ENCODE data around the gene SMC6. TPM values are rescaled to one million over a fixed set of nuclear protein-coding genes. Genes with fewer than 3 reads are reported as not detected.

SMC6 gene
- total RNA-seq, 2 donors from 2014 or later, result 8.8 to 36.1 TPM

- Histone ChIP-seq H3K27ac (no peak overlapping the region), H3K36me3 (no peaks in the 10 kb centered on the region), H3K9me3 (no peaks in the 10 kb centered on the region), H3K27me3 (replicated peaks; ENCODE audit: insufficient read depth) (no peaks in the 10 kb centered on the region), H3K4me3 (no peak overlapping the region), H3K4me1 (replicated peaks) (no peaks in the 10 kb centered on the region)
- TF ChIP-seq POLR2A (IDR thresholded peaks at IDR 0.05) (no peak), CTCF (IDR thresholded peaks at IDR 0.05) (no peak), POLR2AphosphoS5 (IDR thresholded peaks at IDR 0.05) (no peak)
- whole genome bisulfite sequencing, result 87% methylated on average over 6 of the region's 6 CpGs
- no peak for DNase-seq (ENCODE audit: low spot score)
- intact Hi-C loops (cut with DNase I), result no loop called here
Observed at GRCh38 chr2:17689010-17689409, 64.6 kb downstream of the SMC6 start.

- H3K36me3 ChIP-seq, result no peaks in the 10 kb centered on the region
- WGBS, result 79% methylated on average over 1 of the region's 1 CpG
- H3K4me1 ChIP-seq (replicated peaks), result no peaks in the 10 kb centered on the region
- no peaks in the 10 kb centered on the region for H3K27me3 ChIP-seq (replicated peaks; ENCODE audit: insufficient read depth)
- DNase-seq (ENCODE audit: low spot score), result no peak
- no peak overlapping the region for H3K4me3 ChIP-seq
- TF ChIP-seq CTCF (IDR thresholded peaks at IDR 0.05) (no peak), POLR2A (IDR thresholded peaks at IDR 0.05) (no peak), POLR2AphosphoS5 (IDR thresholded peaks at IDR 0.05) (no peak)
- H3K27ac ChIP-seq, result no peak overlapping the region
- no peaks in the 10 kb centered on the region for H3K9me3 ChIP-seq
- intact Hi-C loops (cut with DNase I), result no loop called here
Observed at GRCh38 chr2:17688600-17688999, 65.0 kb downstream of the SMC6 start.

GRCh38 chr2:17683981-17684380 lies 69.6 kb downstream of the SMC6 start:
- H3K27me3 ChIP-seq (replicated peaks; ENCODE audit: insufficient read depth), result no peaks in the 10 kb centered on the region
- H3K9me3 ChIP-seq, result no peaks in the 10 kb centered on the region
- H3K4me3 ChIP-seq, result no peak overlapping the region
- TF ChIP-seq POLR2AphosphoS5 (IDR thresholded peaks at IDR 0.05) (no peak), CTCF (IDR thresholded peaks at IDR 0.05) (no peak), POLR2A (IDR thresholded peaks at IDR 0.05) (no peak)
- H3K36me3 ChIP-seq, result no peaks in the 10 kb centered on the region
- intact Hi-C loops (cut with DNase I), result no loop called here
- 74% methylated on average over 2 of the region's 2 CpGs for WGBS
- no peak overlapping the region for H3K27ac ChIP-seq
- H3K4me1 ChIP-seq (replicated peaks), result no peaks in the 10 kb centered on the region
- DNase-seq (ENCODE audit: low spot score), result no peak

GRCh38 chr2:17682098-17682857 lies 71.3 kb downstream of the SMC6 start:
- Histone ChIP-seq H3K27me3 (replicated peaks; ENCODE audit: insufficient read depth) (no peaks in the 10 kb centered on the region), H3K4me3 (no peak overlapping the region), H3K4me1 (replicated peaks) (no peaks in the 10 kb centered on the region), H3K27ac (no peak overlapping the region), H3K9me3 (no peaks in the 10 kb centered on the region), H3K36me3 (no peaks in the 10 kb centered on the region)
- WGBS, result 85% methylated on average over 6 of the region's 6 CpGs
- no peak for DNase-seq (ENCODE audit: low spot score)
- TF ChIP-seq CTCF (IDR thresholded peaks at IDR 0.05) (no peak), POLR2A (IDR thresholded peaks at IDR 0.05) (no peak), POLR2AphosphoS5 (IDR thresholded peaks at IDR 0.05) (no peak)
- intact Hi-C loops (cut with DNase I), result no loop called here

GRCh38 chr2:17680119-17680518 lies 73.5 kb downstream of the SMC6 start:
- no peak overlapping the region for H3K4me3 ChIP-seq
- intact Hi-C loops (cut with DNase I), result no loop called here
- no peak overlapping the region for H3K27ac ChIP-seq
- no peak for DNase-seq (ENCODE audit: low spot score)
- TF ChIP-seq CTCF (IDR thresholded peaks at IDR 0.05) (no peak), POLR2A (IDR thresholded peaks at IDR 0.05) (no peak), POLR2AphosphoS5 (IDR thresholded peaks at IDR 0.05) (no peak)
- no peaks in the 10 kb centered on the region for H3K9me3 ChIP-seq
- 93% methylated on average over 3 of the region's 3 CpGs for WGBS
- H3K4me1 ChIP-seq (replicated peaks), result no peaks in the 10 kb centered on the region
- H3K27me3 ChIP-seq (replicated peaks; ENCODE audit: insufficient read depth), result no peaks in the 10 kb centered on the region
- no peaks in the 10 kb centered on the region for H3K36me3 ChIP-seq

Measured in prostate gland (tissue), 2 donors.